ENCODE data around the gene OR10J4.
"Not testable (repeated sequence)": the region's sequence is repeated elsewhere in the genome, so short reads cannot be mapped to it uniquely, and the experiment has no call there.

The OR10J4 gene

DNA sequence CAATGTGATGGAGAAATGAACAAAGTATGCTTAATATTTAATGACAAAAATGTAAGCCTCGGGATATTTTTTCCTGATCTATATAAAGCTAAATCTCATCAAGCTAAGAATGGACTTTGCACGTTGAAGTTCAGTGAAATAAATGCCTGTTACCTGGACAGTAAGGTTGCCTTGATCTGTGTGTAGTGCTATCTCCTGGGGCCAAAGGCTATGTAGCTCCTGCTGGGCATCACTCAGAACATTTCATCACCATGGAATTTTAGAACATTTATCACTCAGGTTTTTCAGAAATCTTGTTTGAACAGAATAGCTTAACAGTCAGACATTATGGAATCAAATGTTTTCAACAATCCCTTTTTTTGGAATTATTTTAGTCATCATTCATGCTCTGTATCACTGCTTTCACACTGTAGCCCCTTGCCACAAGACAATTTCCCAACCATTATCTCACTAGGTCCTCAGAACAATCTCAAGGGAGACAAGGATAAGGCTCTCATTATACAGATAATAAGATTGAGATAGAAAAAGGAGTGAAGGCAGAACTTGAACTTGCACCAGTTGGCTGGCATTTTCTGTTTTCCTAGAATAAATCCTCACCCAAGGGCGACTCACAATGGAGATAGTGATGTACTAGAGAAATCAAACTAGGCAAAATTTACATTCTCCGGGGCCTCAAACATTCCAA is 11.2 kb downstream of the OR10J4 start:
- H3K4me1 ChIP-seq (ENCODE audit: control insufficient read depth, insufficient read depth, low read length): no peaks in the 10 kb centered on the region
- H3K4me3 ChIP-seq (ENCODE audit: low read length): no peak overlapping the region
- no peak overlapping the region for H3K4me2 ChIP-seq (ENCODE audit: low read length)
- no peaks in the 10 kb centered on the region for H3K36me3 ChIP-seq (ENCODE audit: insufficient read depth, low read length)
- H3K9me3 ChIP-seq (replicated peaks; ENCODE audit: low read length): no peaks in the 10 kb centered on the region
- no peaks in the 10 kb centered on the region for H3K27me3 ChIP-seq (ENCODE audit: control insufficient read depth, insufficient read depth, low read length)
- H3K9ac ChIP-seq (ENCODE audit: low read depth, low read length): no peak overlapping the region

DNA sequence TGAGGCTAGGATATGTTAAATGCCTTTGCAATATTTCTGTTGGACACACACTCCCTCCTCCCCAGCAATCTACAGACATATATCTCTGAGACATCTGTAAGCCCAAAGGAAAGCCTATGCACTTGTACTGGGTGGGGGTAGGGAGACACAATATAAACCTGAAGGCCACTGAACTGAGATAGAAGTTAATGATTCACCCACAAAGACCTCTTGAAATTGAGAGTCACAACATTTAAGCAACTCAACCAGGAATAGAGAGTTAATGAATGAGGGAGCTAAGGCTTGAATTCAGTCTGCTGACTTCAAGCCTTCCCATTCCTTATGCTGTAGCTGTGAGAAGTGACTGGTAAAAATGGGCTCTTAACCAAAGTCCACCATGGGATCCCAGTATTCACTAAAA is 12.5 kb downstream of the OR10J4 start:
- no peaks in the 10 kb centered on the region for H3K9me3 ChIP-seq (replicated peaks; ENCODE audit: low read length)
- H3K4me3 ChIP-seq (ENCODE audit: low read length): no peak overlapping the region
- no peaks in the 10 kb centered on the region for H3K27me3 ChIP-seq (ENCODE audit: control insufficient read depth, insufficient read depth, low read length)
- H3K9ac ChIP-seq (ENCODE audit: low read depth, low read length): no peak overlapping the region
- H3K36me3 ChIP-seq (ENCODE audit: insufficient read depth, low read length): no peaks in the 10 kb centered on the region
- H3K4me2 ChIP-seq (ENCODE audit: low read length): no peak overlapping the region
- H3K4me1 ChIP-seq (ENCODE audit: control insufficient read depth, insufficient read depth, low read length): no peaks in the 10 kb centered on the region

DNA sequence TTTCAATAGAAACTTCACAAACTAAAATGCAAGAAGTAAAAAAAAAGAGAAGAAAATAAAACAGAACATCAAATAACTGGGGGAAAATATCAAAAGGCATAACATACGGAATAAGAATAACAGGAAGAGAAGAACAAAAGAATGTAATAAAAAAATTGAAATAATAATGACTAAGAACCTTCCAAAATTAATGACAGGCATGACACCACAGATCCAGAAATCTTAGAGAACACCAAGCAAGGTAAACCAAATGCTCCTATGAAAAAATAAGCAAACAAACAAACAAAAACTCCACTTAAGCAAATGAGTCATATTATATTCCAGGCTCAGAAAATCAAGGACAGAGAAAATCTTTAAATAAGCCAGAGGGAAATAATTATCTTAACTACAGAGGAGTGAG is 16.2 kb downstream of the OR10J4 start:
- Histone ChIP-seq H3K4me1 (ENCODE audit: control insufficient read depth, insufficient read depth, low read length) (no peaks in the 10 kb centered on the region), H3K4me2 (ENCODE audit: low read length) (no peak overlapping the region), H3K9ac (ENCODE audit: low read depth, low read length) (no peak overlapping the region), H3K9me3 (replicated peaks; ENCODE audit: low read length) (no peaks in the 10 kb centered on the region), H3K27me3 (ENCODE audit: control insufficient read depth, insufficient read depth, low read length) (no peaks in the 10 kb centered on the region), H3K4me3 (ENCODE audit: low read length) (no peak overlapping the region), H3K36me3 (ENCODE audit: insufficient read depth, low read length) (no peaks in the 10 kb centered on the region)

DNA sequence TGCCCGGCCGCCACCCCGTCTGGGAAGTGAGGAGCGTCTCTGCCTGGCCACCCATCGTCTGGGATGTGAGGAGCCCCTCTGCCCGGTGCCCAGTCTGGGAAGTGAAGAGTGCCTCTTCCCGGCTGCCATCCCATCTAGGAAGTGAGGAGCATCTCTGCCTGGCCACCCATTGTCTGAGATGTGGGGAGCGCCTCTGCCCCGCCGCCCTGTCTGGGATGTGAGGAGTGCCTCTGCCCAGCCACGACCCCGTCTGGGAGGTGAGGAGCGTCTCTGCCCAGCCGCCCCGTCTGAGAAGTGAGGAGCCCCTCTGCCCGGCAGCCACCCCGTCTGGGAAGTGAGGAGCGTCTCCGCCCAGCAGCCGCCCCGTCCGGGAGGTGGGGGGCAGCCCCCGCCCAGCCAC is 17.6 kb downstream of the OR10J4 start:
- H3K9me3 ChIP-seq (replicated peaks; ENCODE audit: low read length); H3K4me3 ChIP-seq (ENCODE audit: low read length); H3K36me3 ChIP-seq (ENCODE audit: insufficient read depth, low read length); H3K9ac ChIP-seq (ENCODE audit: low read depth, low read length); H3K27me3 ChIP-seq (ENCODE audit: control insufficient read depth, insufficient read depth, low read length); H3K4me1 ChIP-seq (ENCODE audit: control insufficient read depth, insufficient read depth, low read length); H3K4me2 ChIP-seq (ENCODE audit: low read length): not testable (repeated sequence)

DNA sequence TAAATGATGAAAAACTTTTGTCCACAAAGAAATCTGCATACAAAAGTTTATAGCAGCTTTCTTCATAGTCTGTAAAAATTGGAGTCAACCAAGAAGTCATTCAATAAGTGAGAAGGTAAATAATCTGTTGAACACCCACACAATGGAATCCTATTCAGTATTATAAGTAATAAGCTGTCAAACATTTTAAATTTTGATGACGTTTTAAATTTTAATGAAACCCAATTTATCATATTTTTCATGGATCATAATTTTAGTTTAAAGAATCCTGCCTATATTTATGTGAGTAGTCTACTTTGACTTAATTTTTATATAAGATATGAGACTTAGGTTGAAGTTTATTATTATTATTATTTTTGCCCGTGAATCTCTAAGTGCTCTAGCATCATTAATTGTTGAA is 27.5 kb downstream of the OR10J4 start:
- Histone ChIP-seq H3K36me3 (ENCODE audit: insufficient read depth, low read length) (no peaks in the 10 kb centered on the region), H3K4me2 (ENCODE audit: low read length) (no peak overlapping the region), H3K9ac (ENCODE audit: low read depth, low read length) (no peak overlapping the region), H3K27me3 (ENCODE audit: control insufficient read depth, insufficient read depth, low read length) (no peaks in the 10 kb centered on the region), H3K4me3 (ENCODE audit: low read length) (no peak overlapping the region), H3K9me3 (replicated peaks; ENCODE audit: low read length) (no peaks in the 10 kb centered on the region), H3K4me1 (ENCODE audit: control insufficient read depth, insufficient read depth, low read length) (no peaks in the 10 kb centered on the region)

DNA sequence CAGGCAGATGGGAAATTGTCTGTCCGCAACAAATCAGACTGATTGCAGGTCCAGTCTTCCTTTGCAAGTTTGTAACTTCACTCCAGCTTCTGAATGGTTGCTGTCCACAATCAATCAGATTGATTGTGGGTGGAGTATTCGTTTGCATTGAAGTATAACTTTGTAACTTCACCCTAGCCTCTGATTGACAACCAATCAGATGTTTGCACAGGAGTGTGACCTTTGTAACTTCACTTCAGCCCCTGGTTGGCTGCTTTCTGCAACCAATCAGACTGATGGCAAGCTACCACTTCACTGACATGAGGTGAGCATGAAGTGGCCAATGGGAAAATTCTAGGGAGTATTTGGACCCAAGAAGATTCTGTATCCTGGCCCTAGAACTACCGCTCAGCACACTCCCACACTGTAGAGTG is 33.2 kb downstream of the OR10J4 start:
- H3K4me1 ChIP-seq (ENCODE audit: control insufficient read depth, insufficient read depth, low read length): peaks cover 7% of the 10 kb centered on the region
- H3K27me3 ChIP-seq (ENCODE audit: control insufficient read depth, insufficient read depth, low read length): no peaks in the 10 kb centered on the region
- no peak overlapping the region for H3K9ac ChIP-seq (ENCODE audit: low read depth, low read length)
- H3K9me3 ChIP-seq (replicated peaks; ENCODE audit: low read length): no peaks in the 10 kb centered on the region
- no peak overlapping the region for H3K4me3 ChIP-seq (ENCODE audit: low read length)
- H3K4me2 ChIP-seq (ENCODE audit: low read length): no peak overlapping the region
- H3K36me3 ChIP-seq (ENCODE audit: insufficient read depth, low read length): no peaks in the 10 kb centered on the region

DNA sequence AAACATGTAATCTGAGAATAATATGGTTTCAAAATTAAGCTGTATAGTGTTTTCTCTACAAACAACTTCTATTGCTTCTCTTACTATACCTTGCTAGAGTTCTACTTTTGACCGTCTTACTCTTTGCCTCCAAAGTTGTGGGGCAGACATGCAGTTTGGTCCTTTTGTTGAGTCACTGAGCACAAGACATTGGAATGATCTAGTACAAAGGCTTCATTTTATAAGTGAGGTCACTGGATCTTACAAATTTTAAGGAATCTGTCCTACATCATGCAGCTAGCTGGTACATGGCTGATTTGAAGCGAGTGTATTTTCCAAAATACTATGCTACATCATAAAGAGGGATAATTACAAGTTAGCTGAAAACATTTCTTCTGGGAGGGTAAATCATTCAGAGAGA is 36.3 kb downstream of the OR10J4 start:
- no peaks in the 10 kb centered on the region for H3K27me3 ChIP-seq (ENCODE audit: control insufficient read depth, insufficient read depth, low read length)
- no peak overlapping the region for H3K4me3 ChIP-seq (ENCODE audit: low read length)
- H3K4me1 ChIP-seq (ENCODE audit: control insufficient read depth, insufficient read depth, low read length): peaks cover 26% of the 10 kb centered on the region
- no peaks in the 10 kb centered on the region for H3K9me3 ChIP-seq (replicated peaks; ENCODE audit: low read length)
- no peak overlapping the region for H3K9ac ChIP-seq (ENCODE audit: low read depth, low read length)
- H3K36me3 ChIP-seq (ENCODE audit: insufficient read depth, low read length): no peaks in the 10 kb centered on the region
- no peak overlapping the region for H3K4me2 ChIP-seq (ENCODE audit: low read length)

DNA sequence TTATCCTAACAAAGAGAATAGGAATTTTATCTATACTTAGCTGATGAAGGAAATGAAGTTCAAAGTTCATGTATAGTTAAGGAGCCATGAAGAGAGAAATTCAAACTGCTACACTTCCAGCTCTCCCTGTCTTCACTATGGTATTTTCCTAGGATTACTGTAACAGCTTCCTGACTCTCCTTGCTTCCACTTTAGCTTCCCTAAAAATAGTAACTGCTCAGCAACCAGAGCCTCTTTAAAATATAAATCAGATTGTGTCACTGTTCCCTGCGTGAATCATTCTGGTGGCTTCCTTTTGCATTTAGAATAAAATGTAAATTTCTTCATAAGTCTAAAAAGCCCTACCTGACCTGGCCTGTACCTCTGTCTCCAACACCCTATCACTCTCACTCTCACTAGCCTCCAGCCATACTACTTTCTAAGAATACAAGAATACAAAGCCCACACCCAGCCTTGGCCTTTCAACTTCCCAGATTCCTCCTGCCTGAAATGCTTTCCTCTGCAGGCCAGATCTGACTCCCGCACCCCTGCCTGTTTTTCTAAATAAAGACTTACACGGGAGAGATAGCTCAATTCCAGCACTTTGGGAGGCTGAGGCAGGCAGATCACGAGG is 38.0 kb downstream of the OR10J4 start:
- no peaks in the 10 kb centered on the region for H3K27me3 ChIP-seq (ENCODE audit: control insufficient read depth, insufficient read depth, low read length)
- no peaks in the 10 kb centered on the region for H3K9me3 ChIP-seq (replicated peaks; ENCODE audit: low read length)
- no peak overlapping the region for H3K4me3 ChIP-seq (ENCODE audit: low read length)
- peak overlapping the region; percentile 38 for H3K9ac ChIP-seq (ENCODE audit: low read depth, low read length)
- H3K36me3 ChIP-seq (ENCODE audit: insufficient read depth, low read length): no peaks in the 10 kb centered on the region
- H3K4me1 ChIP-seq (ENCODE audit: control insufficient read depth, insufficient read depth, low read length): peaks cover 39% of the 10 kb centered on the region
- H3K4me2 ChIP-seq (ENCODE audit: low read length): no peak overlapping the region

DNA sequence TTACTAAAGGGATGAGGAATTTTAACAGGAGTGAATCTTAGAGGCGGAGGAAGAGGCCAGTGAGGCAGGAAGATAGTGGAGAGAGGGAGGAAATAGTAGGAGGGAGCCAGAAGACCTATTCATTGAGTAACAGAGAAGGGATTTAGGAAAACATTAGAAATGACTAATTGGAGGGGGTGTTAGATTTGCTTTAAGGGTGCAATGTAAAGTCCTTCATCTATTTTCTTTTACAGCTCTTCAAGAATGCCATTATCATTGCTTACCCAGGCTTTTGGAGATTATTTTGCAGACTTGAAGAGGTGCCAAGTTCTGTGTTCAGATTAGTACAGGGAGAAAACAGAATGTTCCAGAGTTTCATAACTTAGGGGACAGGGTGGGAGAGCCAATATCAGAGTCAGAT is 41.3 kb downstream of the OR10J4 start:
- Histone ChIP-seq H3K27me3 (ENCODE audit: control insufficient read depth, insufficient read depth, low read length) (no peaks in the 10 kb centered on the region), H3K4me2 (ENCODE audit: low read length) (no peak overlapping the region), H3K4me3 (ENCODE audit: low read length) (no peak overlapping the region), H3K36me3 (ENCODE audit: insufficient read depth, low read length) (no peaks in the 10 kb centered on the region), H3K9ac (ENCODE audit: low read depth, low read length) (peak overlapping the region; percentile 39), H3K4me1 (ENCODE audit: control insufficient read depth, insufficient read depth, low read length) (peaks cover 49% of the 10 kb centered on the region), H3K9me3 (replicated peaks; ENCODE audit: low read length) (no peaks in the 10 kb centered on the region)

DNA sequence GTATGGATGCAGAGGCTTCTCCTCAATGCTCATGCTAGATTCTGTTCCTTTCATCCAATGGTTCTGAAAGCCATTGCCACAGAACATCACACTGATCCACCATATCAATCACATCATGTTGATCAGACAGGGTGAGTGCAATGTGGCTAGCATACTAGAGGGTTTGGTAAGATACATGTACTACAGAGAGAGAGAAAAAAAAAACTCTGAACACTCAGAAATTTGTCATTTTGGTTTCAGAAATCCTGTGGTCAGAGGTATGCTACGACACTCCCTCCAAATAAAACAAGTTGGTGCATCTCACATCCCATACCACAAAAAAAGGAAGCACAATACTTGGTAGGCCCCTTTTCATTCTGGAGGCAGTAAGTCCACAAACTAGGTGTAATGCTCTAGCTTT is 42.9 kb downstream of the OR10J4 start:
- H3K36me3 ChIP-seq (ENCODE audit: insufficient read depth, low read length): no peaks in the 10 kb centered on the region
- no peaks in the 10 kb centered on the region for H3K27me3 ChIP-seq (ENCODE audit: control insufficient read depth, insufficient read depth, low read length)
- H3K4me3 ChIP-seq (ENCODE audit: low read length): no peak overlapping the region
- peaks cover 44% of the 10 kb centered on the region for H3K4me1 ChIP-seq (ENCODE audit: control insufficient read depth, insufficient read depth, low read length)
- H3K4me2 ChIP-seq (ENCODE audit: low read length): no peak overlapping the region
- no peaks in the 10 kb centered on the region for H3K9me3 ChIP-seq (replicated peaks; ENCODE audit: low read length)
- H3K9ac ChIP-seq (ENCODE audit: low read depth, low read length): no peak overlapping the region

Measured in skeletal muscle satellite cell (primary cell).